ENCODE measurements around the gene ZNF74.
"Not testable (repeated sequence)": the region's sequence is repeated elsewhere in the genome, so short reads cannot be mapped to it uniquely, and the experiment has no call there.

ZNF74 gene

GRCh38 chr22:20412474-20413216, 18.7 kb downstream of the ZNF74 start:
- no peak overlapping the region for H3K9ac ChIP-seq (ENCODE audit: low read length in 2 of 2)

GRCh38 chr22:20413217-20414058, 19.5 kb downstream of the ZNF74 start:
- Histone ChIP-seq H3K27ac (ENCODE audit: low read length) (no peak overlapping the region), H3K4me1 (ENCODE audit: control insufficient read depth, insufficient read depth, low read length) (peaks cover 3% of the 10 kb centered on the region), H3K36me3 (ENCODE audit: control insufficient read depth in 2 of 2, insufficient read depth in 2 of 2, low read length in 2 of 2) (no peaks in the 10 kb centered on the region), H3K27me3 (ENCODE audit: control insufficient read depth in 1 of 2, insufficient read depth in 2 of 2, low read length in 2 of 2) (no peaks in the 10 kb centered on the region), H3K4me3 (ENCODE audit: low read length in 2 of 2) (no peak overlapping the region), H3K9me3 (ENCODE audit: control insufficient read depth in 2 of 2, low read length in 2 of 2) (no peaks in the 10 kb centered on the region), H3K9ac (ENCODE audit: low read length in 2 of 2) (no peak overlapping the region)

More at GRCh38 chr22:20412474-20413216, 18.7 kb downstream of the ZNF74 start:
- no peak overlapping the region for H3K27ac ChIP-seq (ENCODE audit: low read length)
- no peak overlapping the region for H3K4me3 ChIP-seq (ENCODE audit: low read length in 2 of 2)
- no peaks in the 10 kb centered on the region for H3K36me3 ChIP-seq (ENCODE audit: control insufficient read depth in 2 of 2, insufficient read depth in 2 of 2, low read length in 2 of 2)
- no peaks in the 10 kb centered on the region for H3K9me3 ChIP-seq (ENCODE audit: control insufficient read depth in 2 of 2, low read length in 2 of 2)
- no peaks in the 10 kb centered on the region for H3K4me1 ChIP-seq (ENCODE audit: control insufficient read depth, insufficient read depth, low read length)
- no peaks in the 10 kb centered on the region for H3K27me3 ChIP-seq (ENCODE audit: control insufficient read depth in 1 of 2, insufficient read depth in 2 of 2, low read length in 2 of 2)

- H3K9me3 ChIP-seq (ENCODE audit: control insufficient read depth in 2 of 2, low read length in 2 of 2) = no peaks in the 10 kb centered on the region
- peaks cover 5% of the 10 kb centered on the region for H3K4me1 ChIP-seq (ENCODE audit: control insufficient read depth, insufficient read depth, low read length)
- no peaks in the 10 kb centered on the region for H3K27me3 ChIP-seq (ENCODE audit: control insufficient read depth in 1 of 2, insufficient read depth in 2 of 2, low read length in 2 of 2)
- no peak overlapping the region for H3K9ac ChIP-seq (ENCODE audit: low read length in 2 of 2)
- H3K36me3 ChIP-seq (ENCODE audit: control insufficient read depth in 2 of 2, insufficient read depth in 2 of 2, low read length in 2 of 2) = no peaks in the 10 kb centered on the region
- no peak overlapping the region for H3K27ac ChIP-seq (ENCODE audit: low read length)
- H3K4me3 ChIP-seq (ENCODE audit: low read length in 2 of 2) = no peak overlapping the region
These were observed 20.1 kb downstream of the ZNF74 start for GRCh38 chr22:20414059-20414440.

- no peak overlapping the region for H3K27ac ChIP-seq (ENCODE audit: low read length)
- no peak overlapping the region for H3K9ac ChIP-seq (ENCODE audit: low read length in 2 of 2)
These were observed 20.5 kb downstream of the ZNF74 start for GRCh38 chr22:20414450-20414849.

GRCh38 chr22:20415241-20415640, 21.3 kb downstream of the ZNF74 start:
- not testable (repeated sequence) for H3K36me3 ChIP-seq (ENCODE audit: control insufficient read depth in 2 of 2, insufficient read depth in 2 of 2, low read length in 2 of 2); H3K4me1 ChIP-seq (ENCODE audit: control insufficient read depth, insufficient read depth, low read length); H3K9ac ChIP-seq (ENCODE audit: low read length in 2 of 2); H3K9me3 ChIP-seq (ENCODE audit: control insufficient read depth in 2 of 2, low read length in 2 of 2); H3K4me3 ChIP-seq (ENCODE audit: low read length in 2 of 2); H3K27ac ChIP-seq (ENCODE audit: low read length); H3K27me3 ChIP-seq (ENCODE audit: control insufficient read depth in 1 of 2, insufficient read depth in 2 of 2, low read length in 2 of 2)

More at GRCh38 chr22:20414450-20414849, 20.5 kb downstream of the ZNF74 start:
- Histone ChIP-seq H3K4me1 (ENCODE audit: control insufficient read depth, insufficient read depth, low read length) (peaks cover 5% of the 10 kb centered on the region), H3K27me3 (ENCODE audit: control insufficient read depth in 1 of 2, insufficient read depth in 2 of 2, low read length in 2 of 2) (no peaks in the 10 kb centered on the region), H3K9me3 (ENCODE audit: control insufficient read depth in 2 of 2, low read length in 2 of 2) (no peaks in the 10 kb centered on the region), H3K36me3 (ENCODE audit: control insufficient read depth in 2 of 2, insufficient read depth in 2 of 2, low read length in 2 of 2) (no peaks in the 10 kb centered on the region), H3K4me3 (ENCODE audit: low read length in 2 of 2) (no peak overlapping the region)

- H3K9me3 ChIP-seq (ENCODE audit: control insufficient read depth in 2 of 2, low read length in 2 of 2); H3K27ac ChIP-seq (ENCODE audit: low read length); H3K9ac ChIP-seq (ENCODE audit: low read length in 2 of 2); H3K4me3 ChIP-seq (ENCODE audit: low read length in 2 of 2); H3K36me3 ChIP-seq (ENCODE audit: control insufficient read depth in 2 of 2, insufficient read depth in 2 of 2, low read length in 2 of 2); H3K27me3 ChIP-seq (ENCODE audit: control insufficient read depth in 1 of 2, insufficient read depth in 2 of 2, low read length in 2 of 2); H3K4me1 ChIP-seq (ENCODE audit: control insufficient read depth, insufficient read depth, low read length): not testable (repeated sequence)
These were observed 21.7 kb downstream of the ZNF74 start for GRCh38 chr22:20415699-20416098.

- Histone ChIP-seq H3K4me3 (ENCODE audit: low read length in 2 of 2) (peak overlapping the region; percentile 55 to 76), H3K27ac (ENCODE audit: low read length) (no peak overlapping the region), H3K36me3 (ENCODE audit: control insufficient read depth in 2 of 2, insufficient read depth in 2 of 2, low read length in 2 of 2) (no peaks in the 10 kb centered on the region), H3K4me1 (ENCODE audit: control insufficient read depth, insufficient read depth, low read length) (peaks cover 14% of the 10 kb centered on the region), H3K27me3 (ENCODE audit: control insufficient read depth in 1 of 2, insufficient read depth in 2 of 2, low read length in 2 of 2) (no peaks in the 10 kb centered on the region), H3K9me3 (ENCODE audit: control insufficient read depth in 2 of 2, low read length in 2 of 2) (no peaks in the 10 kb centered on the region), H3K9ac (ENCODE audit: low read length in 2 of 2) (peak overlapping the region; percentile 42 to 51)
These were observed 24.3 kb downstream of the ZNF74 start for GRCh38 chr22:20418211-20418788.

GRCh38 chr22:20419664-20419951, 25.7 kb downstream of the ZNF74 start:
- no peaks in the 10 kb centered on the region for H3K27me3 ChIP-seq (ENCODE audit: control insufficient read depth in 1 of 2, insufficient read depth in 2 of 2, low read length in 2 of 2)
- peaks cover 24% of the 10 kb centered on the region for H3K4me1 ChIP-seq (ENCODE audit: control insufficient read depth, insufficient read depth, low read length)
- no peak overlapping the region for H3K27ac ChIP-seq (ENCODE audit: low read length)
- H3K9ac ChIP-seq (ENCODE audit: low read length in 2 of 2) = no peak overlapping the region
- H3K36me3 ChIP-seq (ENCODE audit: control insufficient read depth in 2 of 2, insufficient read depth in 2 of 2, low read length in 2 of 2) = no peaks in the 10 kb centered on the region
- H3K9me3 ChIP-seq (ENCODE audit: control insufficient read depth in 2 of 2, low read length in 2 of 2) = no peaks in the 10 kb centered on the region
- no peak overlapping the region for H3K4me3 ChIP-seq (ENCODE audit: low read length in 2 of 2)

GRCh38 chr22:20420157-20420842, 26.3 kb downstream of the ZNF74 start:
- Histone ChIP-seq H3K9me3 (ENCODE audit: control insufficient read depth in 2 of 2, low read length in 2 of 2) (no peaks in the 10 kb centered on the region), H3K9ac (ENCODE audit: low read length in 2 of 2) (no peak overlapping the region), H3K36me3 (ENCODE audit: control insufficient read depth in 2 of 2, insufficient read depth in 2 of 2, low read length in 2 of 2) (no peaks in the 10 kb centered on the region), H3K4me3 (ENCODE audit: low read length in 2 of 2) (no peak overlapping the region), H3K27ac (ENCODE audit: low read length) (no peak overlapping the region), H3K4me1 (ENCODE audit: control insufficient read depth, insufficient read depth, low read length) (peaks cover 24% of the 10 kb centered on the region), H3K27me3 (ENCODE audit: control insufficient read depth in 1 of 2, insufficient read depth in 2 of 2, low read length in 2 of 2) (no peaks in the 10 kb centered on the region)

- H3K36me3 ChIP-seq (ENCODE audit: control insufficient read depth in 2 of 2, insufficient read depth in 2 of 2, low read length in 2 of 2) = peaks cover 0 to 2% of the 10 kb centered on the region in 2 donors
- H3K9ac ChIP-seq (ENCODE audit: low read length in 2 of 2) = no peak overlapping the region
- no peaks in the 10 kb centered on the region for H3K27me3 ChIP-seq (ENCODE audit: control insufficient read depth in 1 of 2, insufficient read depth in 2 of 2, low read length in 2 of 2)
- H3K4me1 ChIP-seq (ENCODE audit: control insufficient read depth, insufficient read depth, low read length) = peaks cover 24% of the 10 kb centered on the region
- H3K9me3 ChIP-seq (ENCODE audit: control insufficient read depth in 2 of 2, low read length in 2 of 2) = no peaks in the 10 kb centered on the region
- H3K27ac ChIP-seq (ENCODE audit: low read length) = no peak overlapping the region
- H3K4me3 ChIP-seq (ENCODE audit: low read length in 2 of 2) = no peak overlapping the region
These were observed 27.5 kb downstream of the ZNF74 start for GRCh38 chr22:20421507-20421874.
